Glutamatergic neuron (in vitro differentiated cells): ENCODE results near the gene RFFL. TPM values are rescaled to one million over a fixed set of nuclear protein-coding genes. Genes with fewer than 3 reads are reported as not detected.
"Not testable (repeated sequence)": the region's sequence is repeated elsewhere in the genome, so short reads cannot be mapped to it uniquely, and the experiment has no call there.

ENCODE experiments used
- DNase-seq: peaks from one replicate; pipeline ENCODE4 v3.0.0; 2022
- H3K27ac Mint-ChIP-seq: one replicate; pipeline ENCODE4 v1.8.0; 2020; ENCODE audit warnings: mild to moderate bottlenecking, mixed read lengths, inconsistent platforms; ENCODE audit not compliant: unreplicated experiment
- H3K27me3 Mint-ChIP-seq: one replicate; pipeline ENCODE4 v1.8.0; 2020; ENCODE audit warnings: mild to moderate bottlenecking, moderate library complexity, mixed read lengths, inconsistent platforms; ENCODE audit not compliant: unreplicated experiment
- H3K36me3 Mint-ChIP-seq: one replicate; pipeline ENCODE4 v1.8.0; 2020; ENCODE audit warnings: mild to moderate bottlenecking, mixed read lengths, inconsistent platforms; ENCODE audit not compliant: unreplicated experiment
- H3K4me1 Mint-ChIP-seq: one replicate; pipeline ENCODE4 v1.8.0; 2020; ENCODE audit warnings: mild to moderate bottlenecking, low read depth, mixed read lengths, inconsistent platforms; ENCODE audit not compliant: unreplicated experiment
- H3K4me3 Mint-ChIP-seq: one replicate; pipeline ENCODE4 v1.8.0; 2020; ENCODE audit warnings: mild to moderate bottlenecking, mixed read lengths, inconsistent platforms; ENCODE audit not compliant: unreplicated experiment
- H3K9me3 Mint-ChIP-seq: one replicate; pipeline ENCODE4 v1.8.0; 2020; ENCODE audit warnings: mild to moderate bottlenecking, moderate library complexity, mixed read lengths, inconsistent platforms; ENCODE audit not compliant: unreplicated experiment
- total RNA-seq: library from RNA; stranded (reverse); fragmentation: NEBNext Ultra II Directional; extraction: Animal tissue kit (Norgen Biotek cat#: 25700); gene quantifications from one replicate; pipeline ENCODE4 v1.2.1, GENCODE V29; 2021; ENCODE audit not compliant: unreplicated experiment
- TF ChIP-seq, protein P1 (sequence below): fragments of 200-600 bp; sonication (generic); IDR thresholded peaks from one replicate; pipeline ENCODE4 v1.5.0; 2021; ENCODE audit not compliant: partially characterized antibody, unreplicated experiment

RFFL gene
- total RNA-seq, 1 donor from 2014 or later: 16.5 TPM

DNA sequence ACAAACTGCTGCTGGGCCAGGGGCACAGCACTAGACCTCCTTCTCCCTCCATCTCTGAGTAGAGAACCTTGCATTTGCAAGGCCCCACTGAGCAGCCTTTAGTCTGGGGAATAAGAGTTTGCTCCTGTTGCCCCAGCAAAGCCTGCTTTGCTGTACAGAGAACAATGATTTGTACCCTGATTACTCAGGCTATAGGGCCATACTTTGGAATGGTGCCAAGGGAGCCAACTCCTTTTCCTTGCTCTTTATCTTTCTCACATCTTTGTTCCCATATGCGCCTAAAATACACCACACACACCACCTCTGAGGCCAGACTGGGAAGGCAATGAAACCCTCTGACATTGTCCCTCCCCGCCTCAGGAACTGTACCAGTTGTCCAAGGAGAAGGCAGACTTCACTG is 62.0 kb downstream of the RFFL start:
- Mint-ChIP-seq H3K4me1 (peaks cover 4% of the 10 kb centered on the region), H3K36me3 (no peaks in the 10 kb centered on the region), H3K9me3 (no peaks in the 10 kb centered on the region), H3K27me3 (peaks cover 2% of the 10 kb centered on the region), H3K27ac (no peak overlapping the region), H3K4me3 (no peak overlapping the region)
- TF ChIP-seq, protein P1, sequence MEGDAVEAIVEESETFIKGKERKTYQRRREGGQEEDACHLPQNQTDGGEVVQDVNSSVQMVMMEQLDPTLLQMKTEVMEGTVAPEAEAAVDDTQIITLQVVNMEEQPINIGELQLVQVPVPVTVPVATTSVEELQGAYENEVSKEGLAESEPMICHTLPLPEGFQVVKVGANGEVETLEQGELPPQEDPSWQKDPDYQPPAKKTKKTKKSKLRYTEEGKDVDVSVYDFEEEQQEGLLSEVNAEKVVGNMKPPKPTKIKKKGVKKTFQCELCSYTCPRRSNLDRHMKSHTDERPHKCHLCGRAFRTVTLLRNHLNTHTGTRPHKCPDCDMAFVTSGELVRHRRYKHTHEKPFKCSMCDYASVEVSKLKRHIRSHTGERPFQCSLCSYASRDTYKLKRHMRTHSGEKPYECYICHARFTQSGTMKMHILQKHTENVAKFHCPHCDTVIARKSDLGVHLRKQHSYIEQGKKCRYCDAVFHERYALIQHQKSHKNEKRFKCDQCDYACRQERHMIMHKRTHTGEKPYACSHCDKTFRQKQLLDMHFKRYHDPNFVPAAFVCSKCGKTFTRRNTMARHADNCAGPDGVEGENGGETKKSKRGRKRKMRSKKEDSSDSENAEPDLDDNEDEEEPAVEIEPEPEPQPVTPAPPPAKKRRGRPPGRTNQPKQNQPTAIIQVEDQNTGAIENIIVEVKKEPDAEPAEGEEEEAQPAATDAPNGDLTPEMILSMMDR: no peak
- no peak for DNase-seq

DNA sequence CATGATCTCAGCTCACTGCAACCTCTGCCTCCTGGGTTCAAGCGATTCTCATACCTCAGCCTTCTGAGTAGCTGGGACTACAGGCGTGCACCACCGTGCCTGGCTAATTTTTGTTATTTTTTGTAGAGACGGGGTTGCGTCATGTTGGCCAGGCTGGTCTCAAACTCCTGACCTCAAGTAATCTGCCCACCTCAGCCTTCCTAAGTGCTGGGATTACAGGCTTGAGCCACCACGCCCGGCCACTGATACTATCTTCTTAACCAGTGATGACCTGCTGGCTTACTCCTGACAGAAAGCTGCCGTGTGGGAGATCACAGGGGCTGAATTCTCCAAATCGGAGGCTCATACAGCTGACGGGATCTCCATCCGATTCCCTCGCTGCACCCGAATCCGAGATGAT is 62.5 kb downstream of the RFFL start:
- H3K36me3 Mint-ChIP-seq, DNase-seq, H3K27ac Mint-ChIP-seq, H3K27me3 Mint-ChIP-seq, H3K4me3 Mint-ChIP-seq, H3K4me1 Mint-ChIP-seq, H3K9me3 Mint-ChIP-seq: not testable (repeated sequence)

DNA sequence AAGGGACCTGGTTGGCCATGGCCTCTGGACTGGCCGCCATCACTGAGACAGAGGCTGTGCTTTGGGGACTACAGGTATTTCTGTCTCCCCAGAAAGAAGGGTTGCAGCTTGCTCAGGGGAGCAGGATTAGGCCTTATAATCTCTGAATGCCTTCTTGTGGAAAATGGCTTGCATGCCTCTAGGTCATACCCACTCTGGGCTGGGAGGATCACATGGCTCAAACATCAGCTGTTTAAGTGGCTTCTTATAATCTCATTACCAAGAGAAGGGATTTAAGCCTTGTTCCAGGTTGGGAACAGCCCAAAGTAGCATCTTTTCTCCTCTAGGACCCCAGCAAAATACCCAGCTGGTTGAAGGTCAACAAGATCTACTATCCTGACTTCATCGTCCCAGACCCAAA is 64.1 kb downstream of the RFFL start:
- peaks cover 8% of the 10 kb centered on the region for H3K4me1 Mint-ChIP-seq
- H3K4me3 Mint-ChIP-seq: no peak overlapping the region
- H3K9me3 Mint-ChIP-seq: no peaks in the 10 kb centered on the region
- no peaks in the 10 kb centered on the region for H3K36me3 Mint-ChIP-seq
- TF ChIP-seq, protein P1: no peak
- no peak for DNase-seq
- H3K27ac Mint-ChIP-seq: no peak overlapping the region
- H3K27me3 Mint-ChIP-seq: peaks cover 2% of the 10 kb centered on the region

DNA sequence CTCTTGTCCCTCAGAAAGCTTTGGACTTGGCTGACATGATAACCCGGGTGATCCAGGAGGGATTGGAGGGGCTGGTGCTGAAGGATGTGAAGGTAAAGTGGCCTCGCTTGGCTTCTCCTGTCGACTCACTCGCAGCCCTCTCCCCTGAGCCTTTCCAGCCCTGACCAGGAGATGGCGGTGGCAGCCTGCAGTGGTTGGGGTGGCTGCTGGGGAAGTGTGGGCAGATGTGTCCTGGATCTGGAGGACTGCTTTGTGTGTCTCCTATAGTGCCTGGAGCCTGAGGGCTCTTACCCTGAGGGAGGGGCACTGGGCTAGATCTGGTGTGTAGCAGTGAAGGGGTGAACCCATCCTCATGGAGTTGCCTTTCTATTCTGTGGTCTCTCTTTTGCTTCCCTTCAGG is 65.3 kb downstream of the RFFL start:
- Mint-ChIP-seq H3K4me3 (no peak overlapping the region), H3K36me3 (no peaks in the 10 kb centered on the region), H3K9me3 (no peaks in the 10 kb centered on the region), H3K27ac (peak overlapping the region; percentile 14), H3K4me1 (peaks cover 8% of the 10 kb centered on the region), H3K27me3 (no peaks in the 10 kb centered on the region)
- TF ChIP-seq, protein P1: peak; percentile 61
- peak; percentile 87 for DNase-seq

DNA sequence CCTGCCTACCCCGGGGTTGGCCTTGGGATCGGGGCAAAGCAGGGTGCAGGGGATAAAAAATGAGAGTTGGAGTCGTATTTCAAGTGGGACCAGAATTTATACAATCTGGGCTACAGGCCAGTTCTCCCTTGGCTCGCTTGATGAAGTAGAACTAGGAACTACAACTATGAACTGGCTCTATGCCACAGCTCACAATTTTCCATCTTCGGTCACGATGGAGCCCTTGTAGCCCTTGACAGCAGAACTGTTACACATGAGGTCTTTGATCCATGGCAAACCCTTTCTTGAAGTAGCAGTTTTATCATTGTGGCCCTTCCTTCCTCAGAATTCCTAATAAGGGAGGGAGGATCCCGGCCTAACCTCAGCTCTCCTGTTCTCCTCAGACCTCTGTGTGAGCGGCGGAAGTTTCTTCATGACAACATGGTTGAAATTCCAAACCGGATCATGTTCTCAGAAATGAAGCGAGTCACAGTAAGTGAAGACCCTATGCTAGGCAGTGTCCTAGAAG is 66.1 kb downstream of the RFFL start:
- Mint-ChIP-seq H3K27me3 (no peaks in the 10 kb centered on the region), H3K4me1 (peaks cover 8% of the 10 kb centered on the region), H3K9me3 (no peaks in the 10 kb centered on the region), H3K36me3 (no peaks in the 10 kb centered on the region), H3K27ac (no peak overlapping the region), H3K4me3 (no peak overlapping the region)
- DNase-seq: no peak
- TF ChIP-seq, protein P1: no peak
